ENCODE results near the gene VPS13C.

The VPS13C gene

DNA sequence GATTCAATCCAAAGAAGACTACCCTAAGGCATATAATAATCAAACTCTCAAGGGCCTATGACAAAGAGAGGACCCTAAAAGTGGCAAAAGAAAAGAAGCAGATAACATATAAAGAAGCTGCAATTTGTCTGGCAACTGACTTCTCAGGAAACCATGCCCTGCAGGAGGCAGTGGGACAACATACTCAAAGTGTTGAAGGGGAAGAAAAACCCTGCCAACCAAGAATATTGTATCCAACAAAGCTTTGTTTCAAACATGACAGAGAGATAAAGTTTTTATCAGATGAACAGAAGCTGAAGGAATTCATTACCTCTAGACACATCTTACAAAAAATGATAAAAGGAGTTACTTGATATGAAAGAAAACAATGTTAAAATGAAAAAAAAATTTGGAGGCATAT lies 167.1 kb downstream of the VPS13C start:
- no peak overlapping the region for H3K4me3 ChIP-seq (ENCODE audit: low read depth, low read length)
- H3K4me1 ChIP-seq (ENCODE audit: control insufficient read depth, insufficient read depth, low read length): peaks cover 5% of the 10 kb centered on the region
- no peak overlapping the region for H3K9ac ChIP-seq (ENCODE audit: low read depth, low read length)
- H3K9me3 ChIP-seq (ENCODE audit: control insufficient read depth, insufficient read depth, low read length): peaks cover 20% of the 10 kb centered on the region
- peaks cover 2% of the 10 kb centered on the region; the same call in 1 of the 2 replicates for H3K36me3 ChIP-seq (ENCODE audit: control insufficient read depth, insufficient read depth, low read length)
- H3K27me3 ChIP-seq (ENCODE audit: control insufficient read depth, insufficient read depth, low read length): no peaks in the 10 kb centered on the region
- no peak overlapping the region for H3K27ac ChIP-seq (ENCODE audit: low read depth, low read length)

DNA sequence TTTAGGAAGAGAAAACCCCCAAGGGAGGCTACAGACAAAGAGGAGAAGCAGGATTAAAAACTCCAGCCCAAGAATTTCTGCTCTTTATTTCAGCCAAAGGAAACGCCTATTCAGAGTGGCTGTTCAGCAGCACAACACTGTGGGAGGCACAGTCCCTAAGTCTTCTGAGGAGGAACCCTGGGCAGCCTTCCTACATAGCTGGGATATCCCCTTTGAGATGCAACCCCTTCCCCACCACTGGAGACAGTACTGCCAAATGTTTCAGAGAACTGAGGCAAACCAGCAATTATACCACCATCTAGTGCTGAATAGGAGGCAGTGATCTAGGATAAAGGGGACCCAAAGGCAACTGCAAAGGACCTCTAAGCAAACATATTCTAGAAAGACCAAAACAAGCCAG lies 168.1 kb downstream of the VPS13C start:
- peaks cover 20% of the 10 kb centered on the region for H3K9me3 ChIP-seq (ENCODE audit: control insufficient read depth, insufficient read depth, low read length)
- H3K4me3 ChIP-seq (ENCODE audit: low read depth, low read length): no peak overlapping the region
- H3K36me3 ChIP-seq (ENCODE audit: control insufficient read depth, insufficient read depth, low read length): peaks cover 2% of the 10 kb centered on the region; the same call in 1 of the 2 replicates
- H3K9ac ChIP-seq (ENCODE audit: low read depth, low read length): no peak overlapping the region
- H3K4me1 ChIP-seq (ENCODE audit: control insufficient read depth, insufficient read depth, low read length): peaks cover 5% of the 10 kb centered on the region
- H3K27ac ChIP-seq (ENCODE audit: low read depth, low read length): peak overlapping the region; percentile 87
- H3K27me3 ChIP-seq (ENCODE audit: control insufficient read depth, insufficient read depth, low read length): no peaks in the 10 kb centered on the region

DNA sequence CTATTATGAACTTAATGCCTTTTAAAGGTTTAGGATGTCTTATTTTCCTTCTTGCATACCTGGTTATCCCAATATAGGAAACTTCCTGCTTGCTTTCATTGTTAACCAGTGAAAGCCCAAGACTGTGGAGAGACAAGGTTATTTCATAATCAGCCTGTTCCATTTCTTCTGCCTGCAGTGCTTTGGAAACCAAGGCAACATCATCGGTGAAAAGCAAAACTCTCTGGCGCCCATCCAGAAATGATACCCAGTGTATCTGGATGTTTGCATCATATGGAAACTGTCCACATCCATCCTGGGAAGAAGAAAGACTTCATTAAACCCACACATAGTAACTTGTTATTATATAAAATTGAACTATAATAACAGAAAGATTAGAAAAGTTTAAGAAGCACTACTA lies 170.1 kb downstream of the VPS13C start:
- no peaks in the 10 kb centered on the region for H3K27me3 ChIP-seq (ENCODE audit: control insufficient read depth, insufficient read depth, low read length)
- no peak overlapping the region for H3K4me3 ChIP-seq (ENCODE audit: low read depth, low read length)
- peaks cover 2% of the 10 kb centered on the region; the same call in 1 of the 2 replicates for H3K36me3 ChIP-seq (ENCODE audit: control insufficient read depth, insufficient read depth, low read length)
- peaks cover 14% of the 10 kb centered on the region for H3K9me3 ChIP-seq (ENCODE audit: control insufficient read depth, insufficient read depth, low read length)
- peaks cover 5% of the 10 kb centered on the region for H3K4me1 ChIP-seq (ENCODE audit: control insufficient read depth, insufficient read depth, low read length)
- H3K9ac ChIP-seq (ENCODE audit: low read depth, low read length): no peak overlapping the region
- H3K27ac ChIP-seq (ENCODE audit: low read depth, low read length): no peak overlapping the region

DNA sequence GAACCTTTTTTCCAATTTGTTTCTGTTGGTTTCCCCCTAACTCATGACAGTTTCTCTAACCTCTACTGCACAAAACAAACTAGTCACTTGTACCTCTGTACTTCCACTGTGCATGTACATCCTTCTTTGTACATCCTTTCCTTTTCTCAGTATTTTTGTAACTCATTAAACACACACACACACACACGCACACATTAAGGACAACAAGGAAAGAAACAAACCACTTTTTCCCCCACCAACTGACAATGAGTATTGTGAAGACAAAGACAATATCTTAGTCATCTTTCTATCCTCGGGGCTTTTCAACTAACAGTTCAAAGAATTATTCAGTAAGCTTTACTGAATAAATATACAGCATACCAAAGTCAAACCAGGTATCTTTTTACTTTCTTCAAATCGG lies 170.5 kb downstream of the VPS13C start:
- Histone ChIP-seq H3K4me3 (ENCODE audit: low read depth, low read length) (no peak overlapping the region), H3K9ac (ENCODE audit: low read depth, low read length) (no peak overlapping the region), H3K36me3 (ENCODE audit: control insufficient read depth, insufficient read depth, low read length) (peaks cover 2% of the 10 kb centered on the region; the same call in 1 of the 2 replicates), H3K27me3 (ENCODE audit: control insufficient read depth, insufficient read depth, low read length) (no peaks in the 10 kb centered on the region), H3K27ac (ENCODE audit: low read depth, low read length) (no peak overlapping the region), H3K4me1 (ENCODE audit: control insufficient read depth, insufficient read depth, low read length) (peaks cover 5% of the 10 kb centered on the region), H3K9me3 (ENCODE audit: control insufficient read depth, insufficient read depth, low read length) (peaks cover 13% of the 10 kb centered on the region)

DNA sequence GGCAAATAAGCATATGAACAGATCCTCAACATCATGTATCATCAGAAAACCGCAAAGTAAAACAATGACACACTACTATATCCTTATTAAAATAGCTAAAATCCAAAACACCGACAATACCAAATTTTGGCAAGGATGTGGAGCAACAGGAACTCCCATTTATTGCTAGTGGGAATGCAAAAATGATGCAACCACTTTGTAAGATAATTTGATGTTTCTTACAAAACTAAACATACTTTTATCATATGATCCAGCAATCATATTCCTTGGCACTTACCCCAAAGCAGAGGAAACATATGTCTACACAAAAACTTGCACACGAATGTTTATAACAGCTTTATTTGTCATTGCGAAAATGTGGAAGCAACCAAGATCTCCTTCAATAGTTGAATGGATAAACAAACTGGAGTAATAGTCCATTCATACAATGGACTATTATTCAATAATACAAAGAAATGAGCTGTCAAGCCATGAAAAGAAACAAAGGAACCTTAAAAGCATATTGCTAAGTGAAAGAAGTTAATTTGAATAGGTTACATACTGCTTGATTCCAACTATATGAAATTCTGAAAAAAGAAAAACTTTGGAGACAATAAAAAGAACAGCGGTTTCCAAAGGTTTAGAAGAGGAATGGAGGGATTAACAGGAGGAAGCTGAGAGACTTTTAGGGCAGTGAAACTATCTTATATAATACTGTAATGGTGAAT lies 172.0 kb downstream of the VPS13C start:
- H3K36me3 ChIP-seq (ENCODE audit: control insufficient read depth, insufficient read depth, low read length): peaks cover 2% of the 10 kb centered on the region; the same call in 1 of the 2 replicates
- peaks cover 3% of the 10 kb centered on the region; the same call in 1 of the 2 replicates for H3K9me3 ChIP-seq (ENCODE audit: control insufficient read depth, insufficient read depth, low read length)

DNA sequence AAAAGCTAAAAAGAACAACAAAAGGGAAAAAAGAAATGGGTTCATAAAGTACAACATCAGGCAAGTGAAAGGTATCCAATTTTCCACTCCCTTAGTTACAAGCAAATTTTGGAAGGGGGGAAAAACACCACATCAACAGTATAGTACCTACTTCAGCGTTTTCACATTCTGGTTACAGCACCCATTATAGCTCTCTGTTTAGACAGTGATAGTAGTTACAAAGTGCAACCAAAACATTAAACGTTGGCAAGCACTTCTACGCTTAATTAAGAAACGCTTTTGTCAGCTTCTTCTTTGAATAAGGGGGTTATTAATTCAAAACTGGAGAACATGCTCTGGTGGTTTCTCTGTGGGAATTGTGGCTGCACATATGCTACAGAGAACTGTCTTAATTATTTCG lies 180.2 kb downstream of the VPS13C start:
- Histone ChIP-seq H3K9me3 (ENCODE audit: control insufficient read depth, insufficient read depth, low read length) (no peaks in the 10 kb centered on the region), H3K27me3 (ENCODE audit: control insufficient read depth, insufficient read depth, low read length) (no peaks in the 10 kb centered on the region), H3K9ac (ENCODE audit: low read depth, low read length) (no peak overlapping the region), H3K36me3 (ENCODE audit: control insufficient read depth, insufficient read depth, low read length) (no peaks in the 10 kb centered on the region), H3K27ac (ENCODE audit: low read depth, low read length) (no peak overlapping the region), H3K4me3 (ENCODE audit: low read depth, low read length) (no peak overlapping the region), H3K4me1 (ENCODE audit: control insufficient read depth, insufficient read depth, low read length) (no peaks in the 10 kb centered on the region)

More for the DNA sequence above, 172.0 kb downstream of the VPS13C start:
- Histone ChIP-seq H3K27me3 (ENCODE audit: control insufficient read depth, insufficient read depth, low read length) (no peaks in the 10 kb centered on the region), H3K4me3 (ENCODE audit: low read depth, low read length) (no peak overlapping the region), H3K4me1 (ENCODE audit: control insufficient read depth, insufficient read depth, low read length) (peaks cover 5% of the 10 kb centered on the region), H3K27ac (ENCODE audit: low read depth, low read length) (no peak overlapping the region), H3K9ac (ENCODE audit: low read depth, low read length) (no peak overlapping the region)

DNA sequence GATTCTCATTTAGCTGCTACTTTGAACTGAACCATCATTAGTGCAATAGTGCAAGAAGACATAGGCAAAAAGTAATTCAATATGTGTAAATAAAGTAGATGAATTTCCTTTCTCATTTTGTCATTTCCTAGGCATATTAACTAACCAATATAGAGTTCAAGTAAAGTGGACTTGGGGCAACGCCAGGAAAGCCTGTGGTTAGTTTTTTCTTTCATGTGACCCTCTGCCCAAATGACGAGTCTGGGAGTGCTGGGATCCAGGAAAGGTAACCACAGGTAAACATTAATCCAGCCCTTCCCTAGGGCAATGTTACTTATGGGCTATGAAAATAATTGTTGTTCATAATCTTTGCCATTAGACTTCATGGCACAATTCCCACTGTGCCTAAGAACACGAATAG lies 181.0 kb downstream of the VPS13C start:
- H3K36me3 ChIP-seq (ENCODE audit: control insufficient read depth, insufficient read depth, low read length): no peaks in the 10 kb centered on the region
- H3K27ac ChIP-seq (ENCODE audit: low read depth, low read length): no peak overlapping the region
- no peaks in the 10 kb centered on the region for H3K9me3 ChIP-seq (ENCODE audit: control insufficient read depth, insufficient read depth, low read length)
- H3K4me3 ChIP-seq (ENCODE audit: low read depth, low read length): no peak overlapping the region
- H3K9ac ChIP-seq (ENCODE audit: low read depth, low read length): no peak overlapping the region
- H3K4me1 ChIP-seq (ENCODE audit: control insufficient read depth, insufficient read depth, low read length): no peaks in the 10 kb centered on the region
- H3K27me3 ChIP-seq (ENCODE audit: control insufficient read depth, insufficient read depth, low read length): no peaks in the 10 kb centered on the region

DNA sequence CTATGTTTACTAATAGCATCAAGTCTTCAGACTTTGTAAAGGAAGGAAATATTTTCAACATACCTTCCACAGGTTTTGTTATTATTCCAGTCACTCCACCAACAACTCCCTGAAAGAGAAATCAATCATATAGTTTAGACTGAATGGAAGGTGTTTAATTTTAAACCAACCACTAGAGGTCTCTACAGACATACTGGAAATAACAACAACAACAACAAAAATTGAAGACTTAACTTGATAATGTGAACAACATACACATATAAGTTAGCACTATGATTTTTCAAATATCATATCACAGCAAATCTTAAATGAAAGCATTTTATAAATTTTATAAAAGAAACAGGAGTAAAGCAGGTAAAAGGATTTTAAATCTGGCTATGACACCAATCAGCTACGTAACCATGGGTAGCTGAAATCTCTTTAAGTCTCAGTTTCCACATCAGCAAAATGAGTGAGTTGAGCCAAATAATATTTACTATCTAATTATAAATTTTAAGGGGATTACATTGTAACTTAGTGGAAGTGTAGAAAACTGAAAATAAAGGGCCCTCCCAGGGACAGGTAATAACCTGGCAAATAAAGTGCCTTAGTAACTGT lies 188.2 kb downstream of the VPS13C start:
- Histone ChIP-seq H3K4me3 (ENCODE audit: low read depth, low read length) (no peak overlapping the region), H3K27ac (ENCODE audit: low read depth, low read length) (no peak overlapping the region), H3K9ac (ENCODE audit: low read depth, low read length) (no peak overlapping the region), H3K9me3 (ENCODE audit: control insufficient read depth, insufficient read depth, low read length) (no peaks in the 10 kb centered on the region), H3K4me1 (ENCODE audit: control insufficient read depth, insufficient read depth, low read length) (0 out of 2 replicates have a peak, but pooled peaks cover 5% of the 10 kb centered on the region), H3K36me3 (ENCODE audit: control insufficient read depth, insufficient read depth, low read length) (0 out of 2 replicates have a peak, but pooled peaks cover 7% of the 10 kb centered on the region), H3K27me3 (ENCODE audit: control insufficient read depth, insufficient read depth, low read length) (no peaks in the 10 kb centered on the region)

DNA sequence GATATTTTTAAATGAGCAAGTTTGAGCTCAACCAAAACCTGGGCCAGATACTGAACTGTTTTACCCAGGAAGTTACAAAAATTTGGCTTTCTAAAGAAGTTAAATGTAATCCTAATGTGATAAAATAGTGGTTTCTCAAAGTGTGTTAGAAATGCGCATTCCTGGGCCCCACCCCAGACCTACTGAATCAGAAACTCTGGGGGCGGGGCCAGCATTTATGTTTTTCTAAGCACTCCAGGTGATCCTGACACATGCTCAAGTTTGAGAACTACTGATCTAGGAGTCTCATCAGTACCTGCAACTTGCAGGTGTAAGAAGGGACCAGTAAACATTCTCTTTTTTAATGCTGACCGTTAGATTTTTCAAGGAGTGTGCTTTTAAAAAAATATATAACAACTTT lies 190.6 kb downstream of the VPS13C start:
- 0 out of 2 replicates have a peak, but pooled peaks cover 7% of the 10 kb centered on the region for H3K36me3 ChIP-seq (ENCODE audit: control insufficient read depth, insufficient read depth, low read length)
- 0 out of 2 replicates have a peak, but pooled peaks cover 5% of the 10 kb centered on the region for H3K4me1 ChIP-seq (ENCODE audit: control insufficient read depth, insufficient read depth, low read length)
- H3K27ac ChIP-seq (ENCODE audit: low read depth, low read length): no peak overlapping the region
- no peak overlapping the region for H3K9ac ChIP-seq (ENCODE audit: low read depth, low read length)
- H3K9me3 ChIP-seq (ENCODE audit: control insufficient read depth, insufficient read depth, low read length): no peaks in the 10 kb centered on the region
- no peak overlapping the region for H3K4me3 ChIP-seq (ENCODE audit: low read depth, low read length)
- no peaks in the 10 kb centered on the region for H3K27me3 ChIP-seq (ENCODE audit: control insufficient read depth, insufficient read depth, low read length)

DNA sequence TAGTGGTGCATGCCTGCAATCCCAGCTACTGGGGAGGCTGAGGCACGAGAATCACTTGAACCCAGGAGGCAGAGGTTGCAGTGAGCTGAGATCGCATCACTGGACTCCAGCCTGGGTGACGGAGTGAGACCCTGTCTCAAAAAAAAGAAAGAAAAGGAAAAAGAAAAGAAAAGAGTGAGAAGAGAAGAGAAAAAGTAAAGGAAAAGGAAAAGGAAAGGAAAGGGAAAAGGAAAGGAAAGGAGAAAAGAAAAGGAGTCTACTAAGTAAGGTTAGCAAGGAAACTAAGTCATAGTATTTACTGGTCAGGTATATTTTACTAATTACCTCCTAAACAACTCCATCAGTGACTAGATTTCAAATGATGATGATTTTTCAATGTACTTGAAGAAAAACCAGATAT lies 198.3 kb downstream of the VPS13C start:
- Histone ChIP-seq H3K27ac (ENCODE audit: low read depth, low read length) (no peak overlapping the region), H3K36me3 (ENCODE audit: control insufficient read depth, insufficient read depth, low read length) (no peaks in the 10 kb centered on the region), H3K4me1 (ENCODE audit: control insufficient read depth, insufficient read depth, low read length) (no peaks in the 10 kb centered on the region), H3K4me3 (ENCODE audit: low read depth, low read length) (no peak overlapping the region), H3K9me3 (ENCODE audit: control insufficient read depth, insufficient read depth, low read length) (no peaks in the 10 kb centered on the region), H3K9ac (ENCODE audit: low read depth, low read length) (no peak overlapping the region), H3K27me3 (ENCODE audit: control insufficient read depth, insufficient read depth, low read length) (no peaks in the 10 kb centered on the region)

DNA sequence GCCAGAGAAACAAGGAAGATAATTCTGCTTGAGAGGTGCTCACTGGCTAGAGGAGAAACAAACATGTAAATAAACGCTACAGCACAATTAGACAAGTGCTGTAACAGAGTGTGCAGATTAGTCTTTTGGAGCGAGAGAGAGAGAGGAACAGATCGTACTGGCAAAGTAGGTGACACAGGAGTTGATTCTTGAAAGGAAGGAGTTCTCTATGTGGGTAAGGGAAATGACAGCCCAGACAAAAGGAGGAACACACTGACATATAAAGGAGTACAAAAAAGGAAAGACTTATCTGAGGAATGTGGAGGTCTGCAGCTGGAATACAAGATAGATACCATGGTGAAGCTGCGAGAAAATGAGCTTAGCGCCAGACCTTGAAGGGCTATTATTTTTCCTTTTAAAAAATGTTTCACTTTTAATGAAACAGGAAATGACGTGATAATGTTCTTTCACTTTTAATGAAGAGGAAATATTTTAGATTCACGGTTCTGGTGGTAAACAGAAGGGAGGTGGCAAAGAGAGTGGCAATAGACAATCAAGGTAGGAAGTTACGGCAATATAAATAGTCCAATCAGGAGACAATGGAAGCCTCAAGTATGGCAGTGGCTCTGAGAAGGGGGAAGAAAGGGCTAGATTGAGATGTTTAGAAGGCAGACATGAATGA lies 202.9 kb downstream of the VPS13C start:
- H3K9me3 ChIP-seq (ENCODE audit: control insufficient read depth, insufficient read depth, low read length): no peaks in the 10 kb centered on the region
- no peaks in the 10 kb centered on the region for H3K27me3 ChIP-seq (ENCODE audit: control insufficient read depth, insufficient read depth, low read length)
- H3K27ac ChIP-seq (ENCODE audit: low read depth, low read length): no peak overlapping the region
- no peaks in the 10 kb centered on the region for H3K36me3 ChIP-seq (ENCODE audit: control insufficient read depth, insufficient read depth, low read length)
- H3K9ac ChIP-seq (ENCODE audit: low read depth, low read length): no peak overlapping the region
- H3K4me3 ChIP-seq (ENCODE audit: low read depth, low read length): no peak overlapping the region
- no peaks in the 10 kb centered on the region for H3K4me1 ChIP-seq (ENCODE audit: control insufficient read depth, insufficient read depth, low read length)

Measured in HUES48 (cell line).